GM10248 (cell line): ENCODE data around the gene SLC19A2.

Experiments used
- CTCF ChIA-PET: fragments of 300-600 bp; sonication (Branson Sonifier 250); formaldehyde crosslinking; extraction: SDS; loops from one replicate; lab custom pipeline; 2021; ENCODE audit warnings: antibody characterized with exemption; lab: Yijun Ruan, JAX
- POLR2A ChIA-PET: fragments of 350-650 bp; sonication (Branson Sonifier 250); formaldehyde crosslinking; extraction: SDS; loops from one replicate; lab custom pipeline; 2020; ENCODE audit warnings: antibody characterized with exemption; lab: Yijun Ruan, JAX
- DNase-seq: peaks from one replicate; pipeline ENCODE4 v3.0.0; 2012; ENCODE audit errors: extremely low spot score
- CTCF ChIP-seq: IDR thresholded peaks from 2 replicates; pipeline ENCODE4 v1.5.1; 2012; ENCODE audit warnings: mild to moderate bottlenecking, low read depth; ENCODE audit errors: extremely low read depth, missing control alignments, control extremely low read depth

The SLC19A2 gene

GRCh38 chr1:169527451-169528214, 41.9 kb upstream of the SLC19A2 start:
- POLR2A ChIA-PET, result no interaction called here
- TF ChIP-seq CTCF, result no peak
- no peak for DNase-seq
- CTCF ChIA-PET, result no interaction called here

- DNase-seq, result no peak
- CTCF ChIA-PET, result no interaction called here
- POLR2A ChIA-PET, result no interaction called here
- no peak for TF ChIP-seq CTCF
Measured at GRCh38 chr1:169527001-169527400, 41.3 kb upstream of the SLC19A2 start.

GRCh38 chr1:169526120-169526832, 40.5 kb upstream of the SLC19A2 start:
- POLR2A ChIA-PET, result no interaction called here
- no peak for DNase-seq
- CTCF ChIA-PET, result no interaction called here
- no peak for TF ChIP-seq CTCF

DNA sequence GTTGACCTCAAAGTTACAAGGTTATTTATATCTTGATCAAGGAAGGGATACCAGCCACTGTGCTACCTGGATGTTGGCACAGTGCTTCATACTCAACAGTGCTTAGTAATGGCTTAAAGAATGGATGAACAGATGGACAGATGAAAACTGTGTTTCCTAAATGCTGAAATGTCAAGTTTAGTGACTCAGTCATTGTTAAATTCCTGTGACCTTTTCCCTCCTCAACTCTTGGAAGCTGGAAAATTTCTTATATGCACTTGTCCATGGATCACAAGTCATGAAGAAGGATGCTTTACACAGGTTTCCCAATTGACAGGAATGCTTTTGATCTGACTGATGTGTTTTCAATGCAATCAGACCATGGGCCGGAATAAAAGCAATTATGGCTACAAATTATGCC, 39.6 kb upstream of the SLC19A2 start:
- ChIA-PET POLR2A (no interaction called here), CTCF (no interaction called here)
- TF ChIP-seq CTCF, result no peak
- DNase-seq, result no peak

GRCh38 chr1:169523904-169524303, 38.2 kb upstream of the SLC19A2 start:
- POLR2A ChIA-PET, result no interaction called here

More at GRCh38 chr1:169523904-169524303, 38.2 kb upstream of the SLC19A2 start:
- TF ChIP-seq CTCF, result no peak
- CTCF ChIA-PET, result interaction anchor here (1.7 kb wide), 1 partner anchor 22 kb away, joined by 5 read pairs; no protein-coding TSS in a partner anchor
- DNase-seq, result no peak
